ENCODE results near the gene KLF6. TPM values are rescaled to one million over a fixed set of nuclear protein-coding genes. Genes with fewer than 3 reads are reported as not detected.

KLF6 gene
- total RNA-seq, 1 experiment from 2014 or later: 3.9 TPM

DNA sequence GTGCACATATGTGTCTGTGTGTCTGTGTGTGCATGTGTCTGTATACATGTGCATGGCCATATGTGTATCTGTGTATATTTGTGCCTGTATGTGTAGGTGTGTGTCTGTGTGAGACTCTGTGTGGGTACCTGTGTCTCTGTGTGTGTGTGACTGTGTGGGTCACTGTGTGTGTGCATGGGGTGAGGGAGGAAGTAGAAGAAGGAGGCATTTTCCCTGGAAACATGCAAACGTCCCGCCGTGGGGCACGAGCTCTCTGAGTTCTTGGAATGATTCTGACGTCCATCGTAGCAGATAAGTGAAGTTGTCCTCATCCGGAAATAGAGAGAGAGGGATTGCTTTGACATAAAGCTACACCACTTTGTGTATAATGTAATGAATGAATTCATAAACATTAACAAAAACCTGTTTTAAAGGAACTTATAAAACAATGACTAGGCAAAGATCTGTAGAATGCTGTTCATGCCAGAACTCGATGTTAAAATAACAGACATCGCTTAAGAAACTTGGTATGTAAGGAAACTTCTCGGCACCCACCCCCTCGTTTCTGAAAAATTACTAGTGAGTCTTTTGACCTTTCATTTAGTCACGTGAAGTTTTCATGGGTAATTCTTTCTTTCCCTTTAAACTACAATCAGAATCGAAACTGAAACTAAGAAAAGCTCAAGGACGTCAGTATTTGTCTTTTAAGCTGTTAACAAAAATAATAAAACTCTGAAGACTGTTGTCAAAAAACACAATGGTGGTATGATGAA lies 43.6 kb upstream of the KLF6 start:
- H3K27ac ChIP-seq (ENCODE audit: low read length): no peak overlapping the region
- no peaks in the 10 kb centered on the region for H3K9me2 ChIP-seq (replicated peaks; ENCODE audit: insufficient read depth, low read length)
- H3K9me3 ChIP-seq (ENCODE audit: low read length): no peaks in the 10 kb centered on the region
- no peaks in the 10 kb centered on the region for H3K79me2 ChIP-seq (ENCODE audit: low read length)
- peaks cover 10% of the 10 kb centered on the region for H3K4me1 ChIP-seq (ENCODE audit: low read length)
- DNase-seq: no peak
- H3K9ac ChIP-seq (ENCODE audit: low read length): no peak overlapping the region
- H2AFZ ChIP-seq (ENCODE audit: low read length): peak overlapping the region; percentile 85
- H3K4me2 ChIP-seq (ENCODE audit: low read depth, low read length, poor library complexity, severe bottlenecking): peak overlapping the region; percentile 61
- no peaks in the 10 kb centered on the region for H3K27me3 ChIP-seq (ENCODE audit: low read length)
- H3K36me3 ChIP-seq (ENCODE audit: insufficient read depth, low read length): no peaks in the 10 kb centered on the region
- no peaks in the 10 kb centered on the region for H4K20me1 ChIP-seq (ENCODE audit: insufficient read depth, low read depth, low read length)
- H3K4me3 ChIP-seq (ENCODE audit: low read length): peak overlapping the region; percentile 54

DNA sequence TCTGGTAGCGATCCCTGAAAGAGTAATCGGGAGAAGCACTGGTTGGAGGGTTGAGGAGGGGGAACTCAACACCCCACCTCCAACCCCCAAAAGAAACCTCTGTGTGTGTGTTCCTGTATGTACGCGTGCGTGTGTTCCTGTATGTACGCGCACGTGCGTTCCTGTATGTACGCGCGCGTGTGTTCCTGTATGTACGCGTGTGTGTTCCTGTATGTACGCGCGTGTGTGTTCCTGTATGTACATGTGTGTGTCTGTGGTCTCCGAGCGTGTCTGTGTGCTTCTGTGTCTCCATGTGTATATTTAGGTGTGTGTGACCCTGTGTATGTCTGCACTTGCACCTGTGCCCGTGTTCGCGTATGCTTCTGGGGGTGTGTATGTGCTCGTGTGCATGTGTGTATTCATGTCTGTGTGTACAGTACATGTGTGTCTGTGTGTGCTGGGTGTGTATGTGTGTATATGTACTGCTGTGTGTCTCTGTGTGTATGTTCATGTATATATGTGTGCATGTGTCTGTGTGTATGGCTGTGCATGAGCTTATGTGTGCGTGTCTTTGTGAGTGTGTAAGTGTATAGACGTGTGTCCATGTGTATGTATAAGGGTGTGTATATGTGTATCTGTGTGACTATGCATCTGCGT lies 42.9 kb upstream of the KLF6 start:
- Histone ChIP-seq H3K4me2 (ENCODE audit: low read depth, low read length, poor library complexity, severe bottlenecking) (no peak overlapping the region), H4K20me1 (ENCODE audit: insufficient read depth, low read depth, low read length) (no peaks in the 10 kb centered on the region), H3K27ac (ENCODE audit: low read length) (no peak overlapping the region), H3K4me3 (ENCODE audit: low read length) (no peak overlapping the region), H3K4me1 (ENCODE audit: low read length) (peaks cover 10% of the 10 kb centered on the region), H3K9me2 (replicated peaks; ENCODE audit: insufficient read depth, low read length) (no peaks in the 10 kb centered on the region), H3K27me3 (ENCODE audit: low read length) (no peaks in the 10 kb centered on the region), H2AFZ (ENCODE audit: low read length) (no peak overlapping the region), H3K9ac (ENCODE audit: low read length) (no peak overlapping the region), H3K36me3 (ENCODE audit: insufficient read depth, low read length) (no peaks in the 10 kb centered on the region), H3K9me3 (ENCODE audit: low read length) (no peaks in the 10 kb centered on the region), H3K79me2 (ENCODE audit: low read length) (no peaks in the 10 kb centered on the region)
- DNase-seq: no peak

DNA sequence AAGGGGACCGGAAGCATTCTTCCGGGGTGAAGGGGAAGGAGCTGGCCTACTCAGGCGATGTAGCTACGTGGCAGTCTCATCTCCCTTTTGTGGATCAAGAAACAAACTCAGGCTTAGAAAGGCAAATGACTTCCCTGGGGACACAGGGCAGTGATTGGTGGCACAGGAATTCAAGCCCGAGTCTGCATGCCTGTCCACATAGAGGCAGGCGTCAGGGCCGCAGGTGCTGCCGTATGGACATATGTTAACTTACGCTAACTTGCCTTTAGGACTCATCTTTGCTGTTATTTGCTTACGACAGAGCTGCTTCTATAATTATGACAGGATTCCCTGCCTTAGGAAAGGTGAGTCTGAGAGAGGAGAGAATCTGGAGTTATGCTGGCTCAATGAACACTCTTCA lies 42.3 kb upstream of the KLF6 start:
- no peak overlapping the region for H3K27ac ChIP-seq (ENCODE audit: low read length)
- no peaks in the 10 kb centered on the region for H3K79me2 ChIP-seq (ENCODE audit: low read length)
- H3K4me1 ChIP-seq (ENCODE audit: low read length): peaks cover 10% of the 10 kb centered on the region
- H3K9me2 ChIP-seq (replicated peaks; ENCODE audit: insufficient read depth, low read length): no peaks in the 10 kb centered on the region
- no peaks in the 10 kb centered on the region for H4K20me1 ChIP-seq (ENCODE audit: insufficient read depth, low read depth, low read length)
- H3K36me3 ChIP-seq (ENCODE audit: insufficient read depth, low read length): no peaks in the 10 kb centered on the region
- H3K4me2 ChIP-seq (ENCODE audit: low read depth, low read length, poor library complexity, severe bottlenecking): no peak overlapping the region
- no peak overlapping the region for H3K9ac ChIP-seq (ENCODE audit: low read length)
- H3K27me3 ChIP-seq (ENCODE audit: low read length): no peaks in the 10 kb centered on the region
- H3K9me3 ChIP-seq (ENCODE audit: low read length): no peaks in the 10 kb centered on the region
- no peak overlapping the region for H3K4me3 ChIP-seq (ENCODE audit: low read length)
- no peak for DNase-seq
- H2AFZ ChIP-seq (ENCODE audit: low read length): no peak overlapping the region

- peaks cover 10% of the 10 kb centered on the region for H3K4me1 ChIP-seq (ENCODE audit: low read length)
- no peak for DNase-seq
- no peak overlapping the region for H3K9ac ChIP-seq (ENCODE audit: low read length)
- no peaks in the 10 kb centered on the region for H3K36me3 ChIP-seq (ENCODE audit: insufficient read depth, low read length)
- H3K79me2 ChIP-seq (ENCODE audit: low read length): no peaks in the 10 kb centered on the region
- no peaks in the 10 kb centered on the region for H3K9me3 ChIP-seq (ENCODE audit: low read length)
- no peaks in the 10 kb centered on the region for H3K27me3 ChIP-seq (ENCODE audit: low read length)
- no peak overlapping the region for H2AFZ ChIP-seq (ENCODE audit: low read length)
- no peak overlapping the region for H3K4me2 ChIP-seq (ENCODE audit: low read depth, low read length, poor library complexity, severe bottlenecking)
- H3K9me2 ChIP-seq (replicated peaks; ENCODE audit: insufficient read depth, low read length): no peaks in the 10 kb centered on the region
- H3K4me3 ChIP-seq (ENCODE audit: low read length): no peak overlapping the region
- H3K27ac ChIP-seq (ENCODE audit: low read length): no peak overlapping the region
- H4K20me1 ChIP-seq (ENCODE audit: insufficient read depth, low read depth, low read length): no peaks in the 10 kb centered on the region
These were observed 40.9 kb upstream of the KLF6 start for GRCh38 chr10:3825862-3826351.

- no peak overlapping the region for H3K9ac ChIP-seq (ENCODE audit: low read length)
These were observed 40.2 kb upstream of the KLF6 start for GRCh38 chr10:3825244-3825643.

GRCh38 chr10:3822541-3823330 lies 37.7 kb upstream of the KLF6 start:
- Histone ChIP-seq H3K36me3 (ENCODE audit: insufficient read depth, low read length) (no peaks in the 10 kb centered on the region), H3K27ac (ENCODE audit: low read length) (no peak overlapping the region), H3K4me1 (ENCODE audit: low read length) (no peaks in the 10 kb centered on the region), H3K4me2 (ENCODE audit: low read depth, low read length, poor library complexity, severe bottlenecking) (no peak overlapping the region), H3K9ac (ENCODE audit: low read length) (no peak overlapping the region), H4K20me1 (ENCODE audit: insufficient read depth, low read depth, low read length) (no peaks in the 10 kb centered on the region), H3K27me3 (ENCODE audit: low read length) (no peaks in the 10 kb centered on the region), H3K9me2 (replicated peaks; ENCODE audit: insufficient read depth, low read length) (no peaks in the 10 kb centered on the region), H3K4me3 (ENCODE audit: low read length) (no peak overlapping the region), H3K79me2 (ENCODE audit: low read length) (no peaks in the 10 kb centered on the region), H2AFZ (ENCODE audit: low read length) (no peak overlapping the region), H3K9me3 (ENCODE audit: low read length) (no peaks in the 10 kb centered on the region)
- no peak for DNase-seq

More at GRCh38 chr10:3825244-3825643, 40.2 kb upstream of the KLF6 start:
- Histone ChIP-seq H3K9me2 (replicated peaks; ENCODE audit: insufficient read depth, low read length) (no peaks in the 10 kb centered on the region), H3K36me3 (ENCODE audit: insufficient read depth, low read length) (no peaks in the 10 kb centered on the region), H3K9me3 (ENCODE audit: low read length) (no peaks in the 10 kb centered on the region), H3K79me2 (ENCODE audit: low read length) (no peaks in the 10 kb centered on the region), H3K27me3 (ENCODE audit: low read length) (no peaks in the 10 kb centered on the region), H3K27ac (ENCODE audit: low read length) (no peak overlapping the region), H3K4me1 (ENCODE audit: low read length) (peaks cover 10% of the 10 kb centered on the region), H2AFZ (ENCODE audit: low read length) (no peak overlapping the region), H3K4me3 (ENCODE audit: low read length) (no peak overlapping the region), H3K4me2 (ENCODE audit: low read depth, low read length, poor library complexity, severe bottlenecking) (no peak overlapping the region), H4K20me1 (ENCODE audit: insufficient read depth, low read depth, low read length) (no peaks in the 10 kb centered on the region)
- DNase-seq: no peak

DNA sequence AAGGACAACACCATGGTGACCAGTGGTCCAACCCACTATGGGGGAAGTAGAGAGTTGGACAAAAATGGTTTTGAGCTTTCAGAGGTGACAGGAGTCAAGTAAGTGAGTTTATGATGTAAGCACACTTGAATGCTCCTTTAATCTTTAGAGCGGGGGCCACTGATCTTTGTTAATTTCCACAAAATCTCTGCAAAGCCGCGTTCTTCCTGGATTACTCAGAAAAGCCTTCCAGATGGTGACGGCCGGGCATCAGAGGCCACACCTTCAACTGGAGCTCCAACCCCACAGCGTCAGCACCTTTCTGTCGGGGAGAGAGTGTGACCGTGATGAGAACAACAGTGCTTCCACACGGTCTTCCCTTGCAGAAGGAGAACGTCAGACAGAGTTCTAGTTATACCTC lies 35.2 kb upstream of the KLF6 start:
- no peaks in the 10 kb centered on the region for H3K79me2 ChIP-seq (ENCODE audit: low read length)
- no peak overlapping the region for H3K27ac ChIP-seq (ENCODE audit: low read length)
- no peak overlapping the region for H2AFZ ChIP-seq (ENCODE audit: low read length)
- H3K36me3 ChIP-seq (ENCODE audit: insufficient read depth, low read length): no peaks in the 10 kb centered on the region
- no peak for DNase-seq
- no peaks in the 10 kb centered on the region for H3K9me2 ChIP-seq (replicated peaks; ENCODE audit: insufficient read depth, low read length)
- no peaks in the 10 kb centered on the region for H3K9me3 ChIP-seq (ENCODE audit: low read length)
- no peak overlapping the region for H3K4me2 ChIP-seq (ENCODE audit: low read depth, low read length, poor library complexity, severe bottlenecking)
- no peaks in the 10 kb centered on the region for H3K27me3 ChIP-seq (ENCODE audit: low read length)
- no peak overlapping the region for H3K9ac ChIP-seq (ENCODE audit: low read length)
- no peak overlapping the region for H3K4me3 ChIP-seq (ENCODE audit: low read length)
- no peaks in the 10 kb centered on the region for H3K4me1 ChIP-seq (ENCODE audit: low read length)
- no peaks in the 10 kb centered on the region for H4K20me1 ChIP-seq (ENCODE audit: insufficient read depth, low read depth, low read length)

- no peak for DNase-seq
- Histone ChIP-seq H3K4me1 (ENCODE audit: low read length) (no peaks in the 10 kb centered on the region), H3K27ac (ENCODE audit: low read length) (no peak overlapping the region), H4K20me1 (ENCODE audit: insufficient read depth, low read depth, low read length) (no peaks in the 10 kb centered on the region), H3K9ac (ENCODE audit: low read length) (no peak overlapping the region), H3K4me2 (ENCODE audit: low read depth, low read length, poor library complexity, severe bottlenecking) (no peak overlapping the region), H3K9me2 (replicated peaks; ENCODE audit: insufficient read depth, low read length) (no peaks in the 10 kb centered on the region), H2AFZ (ENCODE audit: low read length) (no peak overlapping the region), H3K9me3 (ENCODE audit: low read length) (no peaks in the 10 kb centered on the region), H3K36me3 (ENCODE audit: insufficient read depth, low read length) (no peaks in the 10 kb centered on the region), H3K4me3 (ENCODE audit: low read length) (no peak overlapping the region), H3K79me2 (ENCODE audit: low read length) (no peaks in the 10 kb centered on the region), H3K27me3 (ENCODE audit: low read length) (no peaks in the 10 kb centered on the region)
These were observed 32.0 kb upstream of the KLF6 start for GRCh38 chr10:3816995-3817394.

Measured in Karpas-422 (cell line).